DOHH2 (cell line): ENCODE measurements around the gene AGBL4.

Experiments used
- EZH2phosphoT487 ChIP-seq: fragments of 200-600 bp; sonication (generic); IDR thresholded peaks from 2 replicates; pipeline ENCODE4 v1.6.1; 2017; ENCODE audit warnings: borderline replicate concordance, mild to moderate bottlenecking, antibody characterized with exemption, low read length, moderate library complexity, mixed read lengths
- TF ChIP-seq, protein P1 (sequence below): fragments of 200-600 bp; sonication (generic); IDR thresholded peaks from one replicate; pipeline ENCODE4 v1.5.1; 2014; ENCODE audit warnings: antibody characterized with exemption, mild to moderate bottlenecking, low read depth, low read length; ENCODE audit not compliant: poor library complexity, severe bottlenecking

DNA sequence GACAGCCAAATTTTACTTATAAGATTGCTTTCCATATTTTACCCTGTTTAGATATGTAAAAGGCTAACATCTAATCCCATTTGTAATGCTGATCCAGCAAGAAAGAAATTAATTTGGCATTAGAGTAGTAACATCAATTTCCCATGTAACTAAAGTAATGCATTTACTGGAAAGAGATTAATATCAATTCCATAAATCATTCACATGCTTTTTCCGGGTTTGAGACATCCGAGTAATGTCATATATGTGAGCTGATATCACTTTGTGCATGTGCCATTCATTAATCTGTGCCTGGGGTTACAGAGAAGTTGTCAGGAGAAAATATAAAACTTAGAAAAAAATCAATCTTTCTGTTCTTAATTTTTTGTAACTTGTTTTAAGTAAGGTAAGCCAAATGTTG is 206.1 kb downstream of the AGBL4 start:
- TF ChIP-seq, protein P1, sequence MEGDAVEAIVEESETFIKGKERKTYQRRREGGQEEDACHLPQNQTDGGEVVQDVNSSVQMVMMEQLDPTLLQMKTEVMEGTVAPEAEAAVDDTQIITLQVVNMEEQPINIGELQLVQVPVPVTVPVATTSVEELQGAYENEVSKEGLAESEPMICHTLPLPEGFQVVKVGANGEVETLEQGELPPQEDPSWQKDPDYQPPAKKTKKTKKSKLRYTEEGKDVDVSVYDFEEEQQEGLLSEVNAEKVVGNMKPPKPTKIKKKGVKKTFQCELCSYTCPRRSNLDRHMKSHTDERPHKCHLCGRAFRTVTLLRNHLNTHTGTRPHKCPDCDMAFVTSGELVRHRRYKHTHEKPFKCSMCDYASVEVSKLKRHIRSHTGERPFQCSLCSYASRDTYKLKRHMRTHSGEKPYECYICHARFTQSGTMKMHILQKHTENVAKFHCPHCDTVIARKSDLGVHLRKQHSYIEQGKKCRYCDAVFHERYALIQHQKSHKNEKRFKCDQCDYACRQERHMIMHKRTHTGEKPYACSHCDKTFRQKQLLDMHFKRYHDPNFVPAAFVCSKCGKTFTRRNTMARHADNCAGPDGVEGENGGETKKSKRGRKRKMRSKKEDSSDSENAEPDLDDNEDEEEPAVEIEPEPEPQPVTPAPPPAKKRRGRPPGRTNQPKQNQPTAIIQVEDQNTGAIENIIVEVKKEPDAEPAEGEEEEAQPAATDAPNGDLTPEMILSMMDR, result no peak
- TF ChIP-seq EZH2phosphoT487, result no peak
